ENCODE data around the gene ARID5B.

GRCh38 chr10:61957806-61958205 is 56.3 kb downstream of the ARID5B start:
- TF ChIP-seq CTCF (IDR thresholded peaks at IDR 0.05) (no peak), POLR2A (IDR thresholded peaks at IDR 0.05) (no peak)

Measured in prostate gland (tissue), 2 donors.